Mesenchymal stem cell (in vitro differentiated cells and primary cell): ENCODE results near the gene RBBP8NL.

ENCODE experiments used
- DNase-seq: peaks from one replicate; pipeline ENCODE4 v3.0.0-alpha.2; 2013
- H2AFZ ChIP-seq: one replicate; pipeline ENCODE4 v1.6.1; 2013; ENCODE audit warnings: low read depth, mild to moderate bottlenecking, control low read depth, inconsistent platforms, low read length, moderate library complexity
- H2AK5ac ChIP-seq: 2 replicates; pipeline ENCODE4 v1.6.1; 2013; ENCODE audit warnings: low read length, moderate library complexity, mild to moderate bottlenecking, inconsistent platforms; ENCODE audit not compliant: severe bottlenecking
- H2BK120ac ChIP-seq: one replicate; pipeline ENCODE4 v1.6.1; 2013; ENCODE audit warnings: low read depth, mild to moderate bottlenecking, inconsistent platforms, low read length, moderate library complexity
- H2BK12ac ChIP-seq, 2 experiments: one replicate each; pipeline ENCODE4 v1.6.1; 2013; ENCODE audit warnings: inconsistent platforms in 2 of 2, low read length in 2 of 2, mild to moderate bottlenecking in 2 of 2, moderate library complexity in 2 of 2, control low read depth in 1 of 2
- H2BK15ac ChIP-seq: one replicate; pipeline ENCODE4 v1.6.1; 2013; ENCODE audit warnings: mild to moderate bottlenecking, low read depth, inconsistent platforms; ENCODE audit not compliant: poor library complexity, severe bottlenecking
- H2BK5ac ChIP-seq: 2 replicates; pipeline ENCODE4 v1.6.1; 2013; ENCODE audit warnings: low read depth, mild to moderate bottlenecking, low read length, control low read depth, inconsistent platforms; ENCODE audit not compliant: poor library complexity, severe bottlenecking
- H3K14ac ChIP-seq, 2 experiments: one replicate each; pipeline ENCODE4 v1.6.1; 2013; ENCODE audit warnings: inconsistent platforms in 2 of 2, low read length in 2 of 2, control low read depth in 1 of 2, mild to moderate bottlenecking in 1 of 2, moderate library complexity in 1 of 2
- H3K18ac ChIP-seq, 2 experiments: one replicate each; pipeline ENCODE4 v1.6.1; 2013; ENCODE audit warnings: inconsistent platforms in 2 of 2, low read length in 2 of 2, control low read depth in 1 of 2, low read depth in 1 of 2, mild to moderate bottlenecking in 1 of 2
- H3K23ac ChIP-seq, 2 experiments: one replicate each; pipeline ENCODE4 v1.6.1; 2013; ENCODE audit warnings: inconsistent platforms in 2 of 2, low read length in 2 of 2, mild to moderate bottlenecking in 2 of 2, moderate library complexity in 2 of 2, control low read depth in 1 of 2
- H3K27ac ChIP-seq: 2 replicates; pipeline ENCODE4 v1.5.1; 2013; ENCODE audit warnings: mild to moderate bottlenecking, moderate library complexity, low read length, control low read depth, inconsistent platforms; ENCODE audit not compliant: poor library complexity, severe bottlenecking
- H3K27me3 ChIP-seq, 2 experiments: 2 replicates each; pipeline versions ENCODE4 v1.6.1 to v1.7.0; 2013; ENCODE audit warnings: low read length in 2 of 2, mild to moderate bottlenecking in 2 of 2, moderate library complexity in 2 of 2, control low read depth in 1 of 2, inconsistent platforms in 1 of 2; ENCODE audit not compliant: control insufficient read depth in 1 of 2, insufficient read depth in 1 of 2
- H3K36me3 ChIP-seq, 2 experiments: 2 replicates each; pipeline versions ENCODE4 v1.6.1 to v1.7.0; 2013; ENCODE audit warnings: low read length in 2 of 2, control low read depth in 1 of 2, inconsistent platforms in 1 of 2, low read depth in 1 of 2, mild to moderate bottlenecking in 1 of 2; ENCODE audit not compliant: insufficient read depth in 2 of 2, control insufficient read depth in 1 of 2
- H3K4ac ChIP-seq, 2 experiments: one replicate each; pipeline ENCODE4 v1.6.1; 2013; ENCODE audit warnings: inconsistent platforms in 2 of 2, low read length in 2 of 2, mild to moderate bottlenecking in 2 of 2, moderate library complexity in 2 of 2, control low read depth in 1 of 2, low read depth in 1 of 2
- H3K4me1 ChIP-seq: 2 replicates; pipeline ENCODE4 v1.6.1; 2013; ENCODE audit warnings: low read depth, low read length, control low read depth; ENCODE audit not compliant: control insufficient read depth, insufficient read depth
- H3K4me2 ChIP-seq: 2 replicates; pipeline ENCODE4 v1.6.1; 2013; ENCODE audit warnings: low read length, mild to moderate bottlenecking, inconsistent platforms; ENCODE audit not compliant: poor library complexity, severe bottlenecking
- H3K4me3 ChIP-seq, 2 experiments: 2 replicates each; pipeline versions ENCODE4 v1.5.1 to v1.7.0; 2013; ENCODE audit warnings: low read length in 2 of 2, mild to moderate bottlenecking in 2 of 2, control low read depth in 1 of 2, low read depth in 1 of 2; ENCODE audit not compliant: insufficient read depth in 1 of 2
- H3K79me1 ChIP-seq: replicated peaks from 2 replicates; pipeline ENCODE4 v1.6.1; 2013; ENCODE audit warnings: mild to moderate bottlenecking, control low read depth, low read length, inconsistent platforms; ENCODE audit not compliant: poor library complexity, severe bottlenecking
- H3K9ac ChIP-seq: 2 replicates; pipeline ENCODE4 v1.7.0; 2013; ENCODE audit warnings: mild to moderate bottlenecking, low read length, moderate library complexity
- H3K9me3 ChIP-seq: 2 replicates; pipeline ENCODE4 v1.7.0; 2013; ENCODE audit warnings: mild to moderate bottlenecking, low read length; ENCODE audit not compliant: control insufficient read depth
- H4K8ac ChIP-seq: one replicate; pipeline ENCODE4 v1.6.1; 2013; ENCODE audit warnings: inconsistent platforms, mild to moderate bottlenecking, low read length, moderate library complexity
- H4K91ac ChIP-seq: one replicate; pipeline ENCODE4 v1.6.1; 2013; ENCODE audit warnings: mild to moderate bottlenecking, low read length, inconsistent platforms
- whole genome bisulfite sequencing: methylation state at CpG from one replicate; pipeline ENCODE4 v1.1.7; 2013; ENCODE audit warnings: mixed read lengths; 5-methylcytosine and 5-hydroxymethylcytosine counted together

Gene RBBP8NL

GRCh38 chr20:62425281-62426058 lies 1.9 kb downstream of the RBBP8NL start:
- Histone ChIP-seq H2BK12ac (no peak overlapping the region), H3K36me3 (no peaks in the 10 kb centered on the region), H2AFZ (no peak overlapping the region), H3K4me3 (no peak overlapping the region), H3K27me3 (peaks cover 25 to 66% of the 10 kb centered on the region in 2 experiments), H3K4me1 (peaks cover 10% of the 10 kb centered on the region), H2BK120ac (no peak overlapping the region), H3K4ac (no peak overlapping the region), H3K9me3 (no peaks in the 10 kb centered on the region), H2BK15ac (no peak overlapping the region), H3K14ac (peak overlapping the region in 1 of 2 experiments; percentile 68), H3K23ac (no peak overlapping the region), H2AK5ac (no peak overlapping the region), H4K91ac (no peak overlapping the region), H3K18ac (no peak overlapping the region), H3K9ac (no peak overlapping the region), H3K4me2 (no peak overlapping the region), H4K8ac (no peak overlapping the region), H3K27ac (no peak overlapping the region), H2BK5ac (no peak overlapping the region), H3K79me1 (no peaks in the 10 kb centered on the region)
- no peak for DNase-seq
- 87% methylated on average over 21 of the region's 21 CpGs for WGBS

GRCh38 chr20:62424249-62425107 lies 2.9 kb downstream of the RBBP8NL start:
- peaks cover 15 to 66% of the 10 kb centered on the region in 2 experiments for H3K27me3 ChIP-seq
- H4K91ac ChIP-seq: peak overlapping the region; percentile 46
- no peak overlapping the region for H3K4me3 ChIP-seq
- no peak overlapping the region for H3K4me2 ChIP-seq
- H2BK15ac ChIP-seq: no peak overlapping the region
- no peak overlapping the region for H4K8ac ChIP-seq
- H3K36me3 ChIP-seq: no peaks in the 10 kb centered on the region
- H2BK12ac ChIP-seq: no peak overlapping the region
- H2BK5ac ChIP-seq: no peak overlapping the region
- H3K4ac ChIP-seq: no peak overlapping the region
- no peak overlapping the region for H3K14ac ChIP-seq
- no peak overlapping the region for H3K9ac ChIP-seq
- H2BK120ac ChIP-seq: no peak overlapping the region
- WGBS: 76% methylated on average over 23 of the region's 23 CpGs
- DNase-seq: no peak
- no peaks in the 10 kb centered on the region for H3K9me3 ChIP-seq
- H2AFZ ChIP-seq: no peak overlapping the region
- H3K18ac ChIP-seq: no peak overlapping the region
- H3K27ac ChIP-seq: no peak overlapping the region
- peaks cover 10% of the 10 kb centered on the region for H3K4me1 ChIP-seq
- no peak overlapping the region for H3K23ac ChIP-seq
- H2AK5ac ChIP-seq: no peak overlapping the region
- no peaks in the 10 kb centered on the region for H3K79me1 ChIP-seq

- no peak overlapping the region for H4K8ac ChIP-seq
- H4K91ac ChIP-seq: no peak overlapping the region
- no peak overlapping the region for H3K4ac ChIP-seq
- no peak overlapping the region for H3K9ac ChIP-seq
- H3K18ac ChIP-seq: no peak overlapping the region
- no peak overlapping the region for H3K4me3 ChIP-seq
- no peak overlapping the region for H3K4me2 ChIP-seq
- H2BK5ac ChIP-seq: no peak overlapping the region
- DNase-seq: no peak
- 53% methylated on average over 10 of the region's 10 CpGs for WGBS
- no peak overlapping the region for H2BK12ac ChIP-seq
- no peak overlapping the region for H2BK15ac ChIP-seq
- H3K27me3 ChIP-seq: peaks cover 4 to 65% of the 10 kb centered on the region in 2 experiments
- H3K79me1 ChIP-seq: no peaks in the 10 kb centered on the region
- H3K36me3 ChIP-seq: no peaks in the 10 kb centered on the region
- no peaks in the 10 kb centered on the region for H3K9me3 ChIP-seq
- H2AFZ ChIP-seq: no peak overlapping the region
- H2BK120ac ChIP-seq: no peak overlapping the region
- H2AK5ac ChIP-seq: no peak overlapping the region
- H3K23ac ChIP-seq: no peak overlapping the region
- no peak overlapping the region for H3K14ac ChIP-seq
- no peak overlapping the region for H3K27ac ChIP-seq
- peaks cover 5% of the 10 kb centered on the region for H3K4me1 ChIP-seq
Measured at GRCh38 chr20:62423326-62423706, 4.0 kb downstream of the RBBP8NL start.

GRCh38 chr20:62422636-62423325 lies 4.6 kb downstream of the RBBP8NL start:
- no peaks in the 10 kb centered on the region for H3K9me3 ChIP-seq
- no peak overlapping the region for H2AFZ ChIP-seq
- DNase-seq: no peak
- H2AK5ac ChIP-seq: no peak overlapping the region
- H3K36me3 ChIP-seq: no peaks in the 10 kb centered on the region
- no peak overlapping the region for H3K14ac ChIP-seq
- H3K18ac ChIP-seq: no peak overlapping the region
- H3K9ac ChIP-seq: no peak overlapping the region
- H2BK120ac ChIP-seq: no peak overlapping the region
- H3K4ac ChIP-seq: no peak overlapping the region
- H3K4me2 ChIP-seq: no peak overlapping the region
- H2BK15ac ChIP-seq: no peak overlapping the region
- H3K79me1 ChIP-seq: no peaks in the 10 kb centered on the region
- no peak overlapping the region for H2BK12ac ChIP-seq
- H3K27ac ChIP-seq: no peak overlapping the region
- H4K91ac ChIP-seq: no peak overlapping the region
- H4K8ac ChIP-seq: no peak overlapping the region
- H3K4me1 ChIP-seq: peaks cover 5% of the 10 kb centered on the region
- H2BK5ac ChIP-seq: no peak overlapping the region
- no peak overlapping the region for H3K4me3 ChIP-seq
- H3K27me3 ChIP-seq: peaks cover 3 to 69% of the 10 kb centered on the region in 2 experiments
- WGBS: 88% methylated on average over 19 of the region's 20 CpGs
- H3K23ac ChIP-seq: no peak overlapping the region
